Epithelial cell of proximal tubule (primary cell): ENCODE data around the gene C16orf92. TPM values are rescaled to one million over a fixed set of nuclear protein-coding genes. Genes with fewer than 3 reads are reported as not detected.
A peak's percentile ranks its signal among the peaks of the same experiment; 100 is the strongest.

Source experiments
- DNase-seq: peaks from one replicate; pipeline ENCODE4 v3.0.0-alpha.2; 2011; ENCODE audit warnings: low read depth
- H3K4me3 ChIP-seq: 2 replicates; pipeline ENCODE4 v1.5.1; 2011; ENCODE audit warnings: low read depth, mild to moderate bottlenecking, low read length
- total RNA-seq: library from RNA; depleted of rRNA; stranded (reverse); fragments of >200 nt; gene quantifications from 2 replicates; pipeline ENCODE4 v1.2.3, GENCODE V29; 2015
- TF ChIP-seq, protein P1 (sequence below): conservative IDR thresholded peaks from 2 replicates; pipeline ENCODE4 v1.5.1; 2012; ENCODE audit warnings: low read depth, mild to moderate bottlenecking, low read length

C16orf92 gene
- total RNA-seq, 1 donor from 2014 or later = not detected

DNA sequence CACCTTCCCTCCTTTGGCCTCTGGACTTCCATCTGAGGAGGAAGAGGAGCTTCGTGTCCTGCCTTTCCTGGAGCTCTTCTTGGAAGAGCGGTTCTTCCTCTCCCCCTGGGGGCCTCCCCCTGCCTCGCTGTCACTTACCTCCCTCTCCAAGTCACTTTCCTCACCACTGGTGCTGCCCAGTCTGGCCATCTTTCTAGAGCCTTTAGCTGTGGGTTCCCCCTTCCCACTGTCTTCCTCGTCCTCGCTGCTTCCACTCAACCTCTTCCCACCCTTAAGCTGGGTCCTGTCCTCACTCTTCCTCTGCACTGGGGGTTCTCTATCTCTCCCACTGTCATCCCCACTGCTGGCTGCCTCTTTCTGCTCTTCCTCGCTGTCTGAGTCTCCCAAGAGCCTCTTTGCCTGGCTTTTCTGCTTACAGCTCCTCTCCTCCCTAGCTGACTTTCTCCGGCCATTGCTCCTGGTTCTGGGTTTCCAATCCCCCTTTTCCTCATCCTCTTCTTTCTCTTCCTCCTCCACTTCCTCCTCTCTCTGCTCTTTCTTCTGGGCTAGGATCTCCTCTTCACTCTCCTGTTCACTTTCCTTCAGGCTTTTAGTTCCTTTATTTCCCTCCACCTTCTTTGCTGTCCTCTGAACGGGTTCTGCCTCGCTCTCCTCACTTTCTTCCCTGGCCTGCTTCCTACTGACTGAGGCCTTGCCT is 28.9 kb upstream of the C16orf92 start:
- no peak for DNase-seq
- no peak overlapping the region for H3K4me3 ChIP-seq
- TF ChIP-seq, protein P1, sequence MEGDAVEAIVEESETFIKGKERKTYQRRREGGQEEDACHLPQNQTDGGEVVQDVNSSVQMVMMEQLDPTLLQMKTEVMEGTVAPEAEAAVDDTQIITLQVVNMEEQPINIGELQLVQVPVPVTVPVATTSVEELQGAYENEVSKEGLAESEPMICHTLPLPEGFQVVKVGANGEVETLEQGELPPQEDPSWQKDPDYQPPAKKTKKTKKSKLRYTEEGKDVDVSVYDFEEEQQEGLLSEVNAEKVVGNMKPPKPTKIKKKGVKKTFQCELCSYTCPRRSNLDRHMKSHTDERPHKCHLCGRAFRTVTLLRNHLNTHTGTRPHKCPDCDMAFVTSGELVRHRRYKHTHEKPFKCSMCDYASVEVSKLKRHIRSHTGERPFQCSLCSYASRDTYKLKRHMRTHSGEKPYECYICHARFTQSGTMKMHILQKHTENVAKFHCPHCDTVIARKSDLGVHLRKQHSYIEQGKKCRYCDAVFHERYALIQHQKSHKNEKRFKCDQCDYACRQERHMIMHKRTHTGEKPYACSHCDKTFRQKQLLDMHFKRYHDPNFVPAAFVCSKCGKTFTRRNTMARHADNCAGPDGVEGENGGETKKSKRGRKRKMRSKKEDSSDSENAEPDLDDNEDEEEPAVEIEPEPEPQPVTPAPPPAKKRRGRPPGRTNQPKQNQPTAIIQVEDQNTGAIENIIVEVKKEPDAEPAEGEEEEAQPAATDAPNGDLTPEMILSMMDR = no peak

DNA sequence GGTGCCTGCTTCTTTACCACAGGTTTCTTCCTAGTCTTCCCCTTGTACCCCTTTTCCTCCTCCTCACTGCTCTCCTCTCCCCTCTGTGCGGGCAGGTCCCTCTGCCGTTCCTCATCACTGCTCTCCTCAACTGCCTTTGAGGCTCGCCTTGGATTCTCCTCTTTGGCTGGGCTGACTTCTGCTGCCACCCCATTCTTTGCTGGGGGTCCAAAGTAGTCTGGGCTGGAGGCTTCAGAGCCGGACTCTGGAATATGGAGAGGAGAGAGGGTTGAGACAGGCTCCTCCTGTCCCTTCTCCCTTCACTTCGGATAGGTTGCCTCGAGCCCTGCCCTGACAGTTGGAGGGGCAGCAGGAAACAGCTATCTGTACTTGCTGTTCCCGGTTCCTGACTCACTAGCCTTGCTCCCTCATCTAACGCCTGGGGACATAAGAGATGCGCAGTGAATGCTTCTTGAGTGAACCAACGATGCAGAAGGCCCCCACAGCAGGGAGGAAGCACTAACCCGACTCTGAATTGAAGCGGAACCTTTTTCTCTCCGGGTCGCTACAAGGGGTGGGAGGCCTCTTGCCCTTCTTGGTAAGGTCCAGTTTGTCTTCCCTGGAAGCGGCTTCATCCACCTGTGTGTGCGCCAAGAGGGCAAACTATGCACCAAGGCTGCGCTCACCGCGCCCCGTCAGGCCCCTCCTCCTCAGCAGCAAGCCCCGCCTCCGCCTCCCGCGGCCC is 28.2 kb upstream of the C16orf92 start:
- TF ChIP-seq, protein P1 = no peak
- no peak for DNase-seq
- peak overlapping the region; percentile 97 for H3K4me3 ChIP-seq

DNA sequence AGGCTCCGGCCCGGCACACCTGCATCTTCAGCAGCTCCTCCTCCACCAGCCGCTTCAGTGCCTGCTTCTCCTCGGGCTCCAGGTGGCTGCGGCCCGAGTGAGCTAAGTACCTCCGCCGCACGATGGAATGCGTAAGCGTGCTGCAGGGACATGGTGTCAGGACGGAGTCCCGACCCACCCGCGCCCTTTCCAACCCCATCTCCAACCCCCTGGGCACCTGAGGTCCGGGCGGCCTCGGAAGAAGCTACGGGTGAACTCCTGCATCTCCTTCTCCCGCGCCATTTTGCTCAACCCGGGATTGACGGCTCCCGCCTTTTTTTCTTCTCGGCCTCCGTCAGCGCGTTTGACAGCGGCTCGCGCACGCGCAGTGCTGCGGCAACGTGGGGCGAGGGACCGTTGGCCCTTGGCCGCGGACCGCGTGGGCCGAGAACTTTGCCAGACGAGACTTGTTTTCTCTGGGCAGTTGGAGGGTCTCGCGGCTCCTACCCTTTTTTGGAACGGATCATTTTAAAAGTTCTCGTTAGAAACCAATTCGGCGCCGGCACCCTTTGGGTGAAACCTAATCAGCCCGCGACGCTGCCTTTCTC is 27.6 kb upstream of the C16orf92 start, which contains the start of gene HIRIP3:
Gene HIRIP3 (minus strand): TSS at position 294 of the 587 bp plus-strand sequence. CDS start 12 bp downstream, at position 282.
- TF ChIP-seq, protein P1 = no peak
- peak within 1 kb of the TSS; percentile 97 for H3K4me3 ChIP-seq
- DNase-seq = peak; percentile 18

DNA sequence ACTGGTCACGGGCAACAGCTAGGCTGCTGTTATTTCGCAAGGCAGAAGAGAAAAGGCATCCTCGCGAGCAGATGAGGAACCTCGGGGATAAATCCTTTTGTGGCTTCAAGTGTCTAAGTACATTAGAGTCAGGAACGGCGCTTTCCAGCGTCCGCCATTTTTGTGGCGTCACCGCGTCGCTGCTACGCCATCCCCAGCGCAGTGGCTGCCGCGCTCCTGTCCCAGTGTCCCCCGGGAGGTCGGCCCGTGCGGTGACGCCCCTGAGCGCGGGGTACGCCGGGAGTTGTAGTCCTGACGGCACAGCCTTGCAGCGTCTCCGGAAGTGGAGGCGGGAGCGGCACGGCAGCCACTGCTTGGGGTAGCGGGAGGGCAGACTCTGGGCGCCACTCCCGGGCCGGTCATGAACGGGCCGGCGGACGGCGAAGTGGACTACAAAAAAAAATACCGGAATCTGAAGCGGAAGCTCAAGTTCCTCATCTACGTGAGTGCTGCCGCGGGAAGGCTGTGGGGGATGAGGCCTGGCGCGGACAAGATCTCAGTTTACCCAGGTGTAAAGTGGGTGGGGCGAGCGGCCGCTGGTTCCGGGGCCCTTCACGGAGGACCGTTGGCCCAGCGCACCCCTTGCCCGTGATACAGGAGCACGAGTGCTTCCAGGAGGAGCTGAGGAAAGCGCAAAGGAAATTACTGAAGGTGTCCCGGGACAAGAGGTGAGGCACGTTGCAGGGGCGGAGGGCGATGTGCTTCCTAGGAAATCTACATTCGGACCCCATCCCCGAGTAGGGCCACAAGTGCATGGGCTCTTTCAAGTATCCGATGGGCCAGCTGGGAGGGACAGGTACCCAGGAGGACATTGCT is 26.9 kb upstream of the C16orf92 start, which contains the start of gene INO80E:
Gene INO80E (plus strand): TSS at position 331 of the 855 bp plus-strand sequence. CDS start 70 bp downstream, at position 401.
- TF ChIP-seq, protein P1 = no peak
- peak; percentile 46 for DNase-seq

DNA sequence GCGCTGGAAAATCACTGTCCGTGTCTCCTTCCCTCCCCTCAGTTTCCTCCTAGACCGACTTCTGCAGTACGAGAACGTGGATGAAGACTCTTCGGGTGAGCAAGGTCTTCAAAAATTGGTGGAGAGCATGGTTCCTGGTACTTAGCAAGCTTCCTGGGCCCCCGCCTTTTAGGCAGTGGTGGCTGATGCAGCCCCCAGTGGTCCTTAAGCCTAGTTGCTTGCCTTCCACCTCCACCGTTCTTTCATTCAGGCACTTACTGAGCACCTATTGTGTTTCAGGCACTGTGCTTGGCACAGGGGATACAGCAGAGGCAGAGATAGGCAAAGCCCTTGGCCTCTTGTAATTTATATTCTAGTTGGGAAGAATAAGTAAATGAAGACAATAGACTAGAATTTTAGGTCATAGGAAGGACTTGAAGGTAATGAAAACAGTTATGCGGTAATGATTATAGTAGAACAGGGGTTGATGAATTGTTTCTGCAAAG is 26.2 kb upstream of the C16orf92 start:
- TF ChIP-seq, protein P1 = no peak

More for the DNA sequence above, 26.9 kb upstream of the C16orf92 start, which contains the start of gene INO80E:
- H3K4me3 ChIP-seq = peak within 1 kb of the TSS; percentile 97

DNA sequence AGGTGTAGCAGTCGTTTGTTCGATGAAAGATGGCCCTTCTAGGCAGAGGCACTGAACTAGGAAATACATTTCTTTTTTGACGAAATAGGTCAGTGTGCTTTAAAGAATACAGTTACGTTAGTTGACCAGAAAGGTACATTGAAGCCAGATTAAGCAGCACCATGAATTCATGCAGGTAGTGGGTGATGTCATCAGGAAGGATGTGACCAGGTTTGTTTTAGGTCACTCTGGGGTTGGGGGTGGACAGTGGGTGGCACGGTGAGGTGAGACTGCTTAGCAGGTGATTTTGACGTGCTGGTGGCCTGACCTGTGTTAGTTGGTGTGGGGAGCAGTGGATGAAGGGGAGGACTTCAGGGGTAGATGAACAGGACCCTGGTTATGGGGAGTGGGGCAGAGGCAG is 23.4 kb upstream of the C16orf92 start:
- DNase-seq = no peak
- TF ChIP-seq, protein P1 = no peak
- no peak overlapping the region for H3K4me3 ChIP-seq

More for the DNA sequence above, 26.2 kb upstream of the C16orf92 start:
- H3K4me3 ChIP-seq = peak overlapping the region; percentile 97
- no peak for DNase-seq
